Measurements from ENCODE around the gene ZNF862. TPM values are rescaled to one million over a fixed set of nuclear protein-coding genes. Genes with fewer than 3 reads are reported as not detected.
A peak's percentile ranks its signal among the peaks of the same experiment; 100 is the strongest.
"Not testable (repeated sequence)": the region's sequence is repeated elsewhere in the genome, so short reads cannot be mapped to it uniquely, and the experiment has no call there.

The ZNF862 gene
- total and polyA plus RNA-seq, 2 experiments from 2014 or later: 8.9 to 22.6 TPM

DNA sequence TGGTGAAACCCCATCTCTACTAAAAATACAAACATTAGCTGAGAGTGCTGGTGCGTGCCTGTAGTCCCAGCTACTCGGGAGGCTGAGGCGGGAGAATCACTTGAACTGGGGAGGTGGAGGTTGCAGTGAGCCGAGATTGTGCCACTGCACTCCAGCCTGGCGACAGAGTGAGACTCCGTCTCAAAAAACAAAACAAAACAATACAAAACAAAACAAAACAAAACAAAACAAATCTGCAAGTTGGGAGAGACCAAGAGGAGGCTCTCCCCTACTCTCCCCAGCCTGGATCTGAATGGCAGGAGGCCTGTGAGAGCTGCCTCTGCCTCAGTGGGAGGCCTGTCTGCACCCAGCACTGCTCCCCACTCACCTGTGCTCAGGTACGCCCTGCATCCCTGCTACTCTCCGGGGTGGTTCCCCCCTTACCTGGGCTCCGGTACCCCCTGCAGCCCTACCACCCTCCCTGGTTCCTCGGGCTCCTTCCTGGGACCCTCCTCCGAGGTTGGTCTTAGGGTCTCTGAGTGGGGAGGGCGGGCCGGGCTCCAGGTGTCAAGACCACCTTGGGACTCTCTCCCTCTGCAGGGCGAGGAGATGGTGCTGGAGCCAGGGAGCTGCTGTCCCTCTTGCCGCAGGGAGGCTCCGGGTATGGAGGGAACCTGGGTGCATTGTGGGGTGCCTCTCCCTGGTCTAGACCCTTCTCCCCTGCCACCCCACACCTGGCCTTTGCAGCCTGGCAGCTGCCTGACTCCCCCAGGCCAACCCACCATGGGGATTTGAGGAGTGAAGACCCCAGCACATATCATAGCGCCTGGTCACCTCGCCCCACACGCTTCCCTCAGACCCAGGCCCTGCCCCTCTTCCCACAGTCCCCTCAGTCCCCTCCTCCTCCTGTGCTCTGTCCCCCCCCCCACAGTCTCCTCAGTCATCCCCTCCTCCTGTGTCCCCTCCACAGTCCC, 9.5 kb upstream of the ZNF862 start:
- DNase-seq (ENCODE audit: low read depth in 1 of 2, low spot score in 1 of 2): no peak
- no peak overlapping the region for H3K27ac ChIP-seq
- no peaks in the 10 kb centered on the region for H3K4me1 ChIP-seq (ENCODE audit: low read depth)
- H3K9me3 ChIP-seq (ENCODE audit: low read depth): no peaks in the 10 kb centered on the region
- H3K4me3 ChIP-seq: no peak overlapping the region
- TF ChIP-seq, protein P1, sequence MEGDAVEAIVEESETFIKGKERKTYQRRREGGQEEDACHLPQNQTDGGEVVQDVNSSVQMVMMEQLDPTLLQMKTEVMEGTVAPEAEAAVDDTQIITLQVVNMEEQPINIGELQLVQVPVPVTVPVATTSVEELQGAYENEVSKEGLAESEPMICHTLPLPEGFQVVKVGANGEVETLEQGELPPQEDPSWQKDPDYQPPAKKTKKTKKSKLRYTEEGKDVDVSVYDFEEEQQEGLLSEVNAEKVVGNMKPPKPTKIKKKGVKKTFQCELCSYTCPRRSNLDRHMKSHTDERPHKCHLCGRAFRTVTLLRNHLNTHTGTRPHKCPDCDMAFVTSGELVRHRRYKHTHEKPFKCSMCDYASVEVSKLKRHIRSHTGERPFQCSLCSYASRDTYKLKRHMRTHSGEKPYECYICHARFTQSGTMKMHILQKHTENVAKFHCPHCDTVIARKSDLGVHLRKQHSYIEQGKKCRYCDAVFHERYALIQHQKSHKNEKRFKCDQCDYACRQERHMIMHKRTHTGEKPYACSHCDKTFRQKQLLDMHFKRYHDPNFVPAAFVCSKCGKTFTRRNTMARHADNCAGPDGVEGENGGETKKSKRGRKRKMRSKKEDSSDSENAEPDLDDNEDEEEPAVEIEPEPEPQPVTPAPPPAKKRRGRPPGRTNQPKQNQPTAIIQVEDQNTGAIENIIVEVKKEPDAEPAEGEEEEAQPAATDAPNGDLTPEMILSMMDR (IDR thresholded peaks at IDR 0.05; ENCODE audit: low read depth, low read length): no peak
- peaks cover 4% of the 10 kb centered on the region for H3K36me3 ChIP-seq
- no peaks in the 10 kb centered on the region for H3K27me3 ChIP-seq

DNA sequence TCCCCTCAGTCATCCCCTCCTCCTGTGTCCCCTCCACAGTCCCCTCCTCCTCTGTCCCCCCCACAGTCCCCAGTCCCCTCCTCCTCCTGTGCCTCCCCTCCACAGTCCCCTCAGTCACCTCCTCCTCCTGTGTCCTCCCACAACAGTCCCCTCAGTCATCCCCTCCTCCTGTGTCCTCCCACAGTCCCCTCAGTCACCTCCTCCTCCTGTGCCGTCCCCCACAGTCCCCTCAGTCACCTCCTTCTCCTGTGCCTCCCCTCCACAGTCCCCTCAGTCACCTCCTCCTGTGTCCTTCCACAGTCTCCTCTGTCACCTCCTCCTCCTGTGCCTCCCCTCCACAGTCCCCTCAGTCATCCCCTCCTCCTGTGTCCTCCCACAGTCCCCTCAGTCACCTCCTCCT, 7.6 kb upstream of the ZNF862 start:
- H3K36me3 ChIP-seq; DNase-seq (ENCODE audit: low read depth in 1 of 2, low spot score in 1 of 2): not testable (repeated sequence)

DNA sequence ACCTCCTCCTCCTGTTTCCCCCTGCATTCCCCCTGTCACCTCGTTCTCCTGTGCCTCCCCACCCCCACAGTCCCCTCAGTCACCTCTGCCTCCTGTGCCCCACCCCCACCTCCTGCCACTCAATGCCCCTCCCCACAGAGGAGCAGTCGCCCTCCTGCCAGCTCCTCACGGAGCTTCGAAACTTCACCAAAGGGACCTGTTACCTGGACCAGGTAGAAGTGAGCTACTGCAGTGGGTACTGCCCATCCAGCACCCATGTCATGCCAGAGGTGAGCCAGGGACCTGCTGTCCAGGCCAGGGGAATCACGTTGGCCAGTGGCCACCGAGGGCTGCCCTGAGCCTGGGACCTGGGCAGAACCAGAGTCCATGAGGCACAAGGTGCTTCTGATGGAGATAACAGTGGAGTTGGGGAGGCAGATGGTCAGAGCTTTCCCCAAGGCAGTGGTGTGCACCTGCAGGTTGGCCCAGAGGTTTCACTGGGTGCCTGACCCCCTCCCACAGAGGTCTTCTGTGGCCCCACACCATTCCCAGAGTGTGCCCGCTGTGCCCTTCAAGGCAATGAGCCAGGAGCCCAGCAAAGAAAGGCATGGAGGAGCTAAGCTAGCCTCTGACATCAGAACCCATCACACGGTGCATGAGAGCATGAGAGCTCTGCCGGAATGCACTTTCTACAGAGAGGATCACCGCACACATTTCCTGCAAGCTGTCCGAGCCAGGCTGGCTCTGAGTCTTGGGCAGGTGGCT, 7.0 kb upstream of the ZNF862 start:
- TF ChIP-seq, protein P1 (IDR thresholded peaks at IDR 0.05; ENCODE audit: low read depth, low read length): no peak
- Histone ChIP-seq H3K4me3 (no peak overlapping the region), H3K27ac (no peak overlapping the region), H3K9me3 (ENCODE audit: low read depth) (no peaks in the 10 kb centered on the region), H3K36me3 (peaks cover 4% of the 10 kb centered on the region), H3K27me3 (peaks cover 6% of the 10 kb centered on the region), H3K4me1 (ENCODE audit: low read depth) (no peaks in the 10 kb centered on the region)
- peak in 1 of 2 donors; percentile 22 for DNase-seq (ENCODE audit: low read depth in 1 of 2, low spot score in 1 of 2)

More for the DNA sequence above, 7.6 kb upstream of the ZNF862 start:
- not testable (repeated sequence) for H3K4me1 ChIP-seq (ENCODE audit: low read depth); H3K27me3 ChIP-seq; H3K9me3 ChIP-seq (ENCODE audit: low read depth); H3K4me3 ChIP-seq; H3K27ac ChIP-seq

DNA sequence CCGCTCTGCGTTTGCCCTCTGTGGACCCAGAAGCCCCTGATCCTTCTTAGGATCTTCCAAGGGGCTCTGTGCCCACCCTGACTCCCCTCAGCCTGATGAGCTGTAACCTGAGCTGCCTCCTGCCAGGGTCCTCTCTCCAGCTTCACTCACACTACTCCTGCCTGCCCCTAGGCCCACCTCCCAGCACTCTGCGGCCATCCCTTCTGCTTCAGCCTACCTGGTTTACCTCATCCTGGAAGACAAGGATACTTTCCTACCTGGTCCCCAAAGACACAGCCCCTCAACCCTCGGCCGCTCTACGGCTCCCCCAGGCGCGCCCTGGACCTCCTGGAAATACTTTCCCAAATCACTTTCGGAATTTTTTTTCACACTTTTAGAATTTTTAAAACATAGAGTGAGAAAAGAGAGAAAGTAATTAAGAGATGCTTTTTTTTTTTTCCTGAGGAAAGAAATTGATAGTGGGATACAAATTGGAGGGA, 6.4 kb upstream of the ZNF862 start:
- Histone ChIP-seq H3K4me3 (no peak overlapping the region), H3K9me3 (ENCODE audit: low read depth) (no peaks in the 10 kb centered on the region), H3K27ac (no peak overlapping the region), H3K4me1 (ENCODE audit: low read depth) (no peaks in the 10 kb centered on the region), H3K27me3 (peaks cover 6% of the 10 kb centered on the region), H3K36me3 (peaks cover under 1% of the 10 kb centered on the region)
- no peak for DNase-seq (ENCODE audit: low read depth in 1 of 2, low spot score in 1 of 2)
- TF ChIP-seq, protein P1 (IDR thresholded peaks at IDR 0.05; ENCODE audit: low read depth, low read length): no peak

DNA sequence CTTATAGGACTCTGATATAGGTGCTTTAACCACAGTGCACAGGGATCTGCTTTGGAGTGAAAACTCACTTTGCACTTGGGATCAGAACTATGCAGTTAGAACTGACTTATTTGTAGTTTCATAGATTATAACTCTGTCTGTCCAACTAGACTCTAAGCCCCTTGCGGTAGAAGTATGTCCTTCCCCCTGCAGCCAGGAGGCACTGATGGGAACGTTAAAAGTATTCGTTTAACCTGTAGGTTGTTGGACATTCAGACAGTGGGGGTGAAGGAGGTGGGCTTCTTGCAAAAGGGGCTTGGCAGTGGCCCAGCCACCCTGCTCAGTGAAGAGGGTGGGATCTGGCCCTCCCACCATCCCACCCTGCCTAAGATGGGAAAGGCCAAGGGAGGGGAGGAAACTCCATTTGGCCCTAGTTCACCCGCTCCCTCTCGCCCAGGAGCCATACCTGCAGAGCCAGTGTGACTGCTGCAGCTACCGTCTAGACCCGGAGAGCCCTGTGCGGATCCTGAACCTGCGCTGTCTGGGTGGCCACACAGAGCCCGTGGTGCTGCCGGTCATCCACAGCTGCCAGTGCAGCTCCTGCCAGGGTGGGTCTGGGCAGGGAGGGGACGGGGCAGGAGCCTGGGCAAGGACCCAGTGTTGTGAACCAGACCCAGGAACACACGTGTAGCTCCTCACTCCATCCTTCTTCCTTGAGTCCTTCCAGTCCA, 5.7 kb upstream of the ZNF862 start:
- DNase-seq (ENCODE audit: low read depth in 1 of 2, low spot score in 1 of 2): no peak
- Histone ChIP-seq H3K4me1 (ENCODE audit: low read depth) (no peaks in the 10 kb centered on the region), H3K4me3 (no peak overlapping the region), H3K27me3 (peaks cover 6% of the 10 kb centered on the region), H3K36me3 (no peaks in the 10 kb centered on the region), H3K9me3 (ENCODE audit: low read depth) (no peaks in the 10 kb centered on the region), H3K27ac (no peak overlapping the region)
- TF ChIP-seq, protein P1 (IDR thresholded peaks at IDR 0.05; ENCODE audit: low read depth, low read length): no peak

Data from cardiac muscle cell (in vitro differentiated cells and primary cell).